Middle frontal gyrus (tissue), 1 donor: ENCODE data around the gene ITPRIP.

Experiments used
- DNase-seq: peaks from one replicate; pipeline ENCODE4 v3.0.0-alpha.2; 2015; ENCODE audit warnings: low spot score; ENCODE audit errors: extremely low spot score

The ITPRIP gene

DNA sequence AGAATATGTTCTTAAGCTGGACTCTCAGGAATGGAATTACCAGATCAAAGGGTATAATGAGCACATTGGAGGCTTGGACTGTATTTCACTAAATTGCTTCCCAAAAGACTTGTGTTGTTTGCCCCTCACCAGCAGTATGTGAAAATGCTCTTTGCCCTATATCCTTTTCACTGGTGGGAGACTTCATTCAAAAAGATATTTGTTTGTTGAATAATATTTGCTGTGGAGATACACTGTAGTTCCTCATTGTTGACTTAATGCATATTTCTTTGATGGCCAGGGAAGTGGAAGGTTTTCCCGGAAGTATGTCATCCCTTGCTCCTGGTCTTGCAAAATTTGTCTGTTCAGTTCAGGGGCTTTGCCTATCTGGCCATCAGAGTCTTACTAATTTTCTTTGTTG lies 49.9 kb downstream of the ITPRIP start:
- DNase-seq = no peak

DNA sequence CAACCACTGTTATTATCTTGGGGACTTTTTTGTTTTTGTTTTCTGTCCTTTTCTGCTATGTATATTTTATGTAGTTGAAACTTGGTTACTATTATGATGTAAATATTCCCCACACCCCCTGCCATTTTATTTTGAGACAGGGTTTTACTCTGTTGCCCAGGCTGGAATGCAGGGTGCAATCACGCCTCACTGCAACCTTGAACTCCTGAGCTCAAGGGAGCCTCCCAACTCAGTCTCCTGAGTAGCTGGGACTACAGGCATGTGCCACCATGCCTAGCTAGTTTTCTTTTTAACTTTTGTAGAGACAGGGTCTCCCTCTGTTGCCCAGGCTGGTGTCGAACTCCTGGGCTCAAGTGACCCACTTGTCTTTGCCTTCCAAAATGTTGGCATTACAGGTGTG lies 51.3 kb downstream of the ITPRIP start:
- DNase-seq = no peak

DNA sequence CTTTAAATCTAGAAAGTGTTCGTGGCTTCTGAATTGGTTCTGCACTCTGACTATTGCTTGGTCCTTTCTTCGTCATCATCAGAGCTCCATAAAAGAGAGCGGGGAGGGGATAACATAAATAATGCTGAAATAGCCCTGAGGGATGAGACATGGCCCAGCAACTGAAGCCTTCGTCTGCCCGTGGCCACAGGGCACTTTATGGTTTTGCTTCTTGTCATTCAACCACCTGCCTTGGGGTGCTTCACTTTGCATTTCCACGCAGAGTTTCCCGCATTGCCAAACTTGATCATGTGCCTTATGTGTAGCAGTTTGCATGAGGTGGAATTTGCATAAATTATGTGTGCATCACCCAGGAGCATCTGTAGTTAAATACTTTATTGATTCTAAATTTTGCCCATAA lies 53.4 kb downstream of the ITPRIP start:
- no peak for DNase-seq

DNA sequence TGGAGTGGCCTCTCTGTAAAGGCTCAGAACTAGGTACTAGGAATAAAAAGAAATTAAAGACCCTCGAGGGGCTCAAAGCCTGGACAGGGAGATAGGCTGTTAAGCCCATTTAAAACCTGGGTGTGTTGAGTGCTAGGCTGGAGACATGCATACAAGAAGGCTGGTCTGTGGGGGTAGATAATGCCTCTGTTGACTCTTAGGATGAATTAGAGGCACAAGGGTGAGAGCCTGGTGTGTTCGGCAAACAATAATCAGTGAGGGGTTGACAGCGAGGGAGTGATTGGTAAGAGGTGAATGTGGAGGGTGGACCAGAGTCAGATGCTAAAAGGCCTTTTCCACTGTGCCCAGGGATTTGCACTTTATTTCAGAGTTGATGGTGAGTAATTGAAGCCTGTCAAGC lies 56.6 kb downstream of the ITPRIP start:
- no peak for DNase-seq

DNA sequence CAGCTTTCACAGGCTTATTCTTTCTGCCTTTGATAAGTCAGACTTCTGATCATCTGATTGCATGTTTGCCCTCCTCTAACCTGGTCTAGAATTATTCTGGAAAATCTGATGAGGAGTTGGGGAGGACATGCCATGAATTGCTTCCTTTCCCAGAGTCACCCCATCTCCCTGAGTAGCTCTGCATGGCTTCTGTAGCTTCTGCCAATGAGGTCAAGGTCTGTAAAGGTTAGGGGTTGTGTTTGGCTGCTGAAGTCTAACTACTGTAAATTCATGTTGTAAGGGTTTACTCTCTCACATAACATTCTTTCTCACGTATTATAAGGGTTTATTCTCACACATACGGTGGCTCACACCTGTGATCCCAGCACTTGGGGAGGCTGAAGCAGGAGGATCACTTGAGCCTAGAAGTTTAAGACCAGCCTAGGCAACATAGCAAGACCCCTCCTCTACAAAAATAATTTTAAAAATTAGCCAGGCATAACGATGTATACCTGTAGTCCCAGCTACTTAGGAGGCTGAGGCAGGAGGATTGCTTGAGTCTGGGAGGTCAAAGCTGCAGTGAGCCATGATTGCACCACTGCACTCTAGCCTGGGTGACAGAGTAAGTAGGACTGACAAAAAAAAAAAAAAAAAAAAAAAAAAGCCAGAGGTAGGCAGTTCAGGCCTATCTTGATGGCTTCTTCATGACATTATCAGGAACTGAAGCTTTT lies 58.6 kb downstream of the ITPRIP start:
- DNase-seq = no peak

DNA sequence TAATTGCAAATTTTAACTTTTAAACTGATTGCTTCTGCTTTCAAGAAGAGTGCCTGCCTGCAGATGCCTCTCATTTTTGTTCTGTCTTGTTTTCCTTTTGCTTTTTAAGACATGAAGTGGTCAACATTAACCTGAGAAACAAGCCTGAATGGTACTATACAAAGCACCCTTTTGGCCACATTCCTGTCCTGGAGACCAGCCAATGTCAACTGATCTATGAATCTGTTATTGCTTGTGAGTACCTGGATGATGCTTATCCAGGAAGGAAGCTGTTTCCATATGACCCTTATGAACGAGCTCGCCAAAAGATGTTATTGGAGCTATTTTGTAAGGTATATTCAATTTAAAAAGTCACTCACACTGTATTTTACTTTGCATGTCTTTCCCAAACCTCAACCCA lies 60.5 kb downstream of the ITPRIP start:
- no peak for DNase-seq

DNA sequence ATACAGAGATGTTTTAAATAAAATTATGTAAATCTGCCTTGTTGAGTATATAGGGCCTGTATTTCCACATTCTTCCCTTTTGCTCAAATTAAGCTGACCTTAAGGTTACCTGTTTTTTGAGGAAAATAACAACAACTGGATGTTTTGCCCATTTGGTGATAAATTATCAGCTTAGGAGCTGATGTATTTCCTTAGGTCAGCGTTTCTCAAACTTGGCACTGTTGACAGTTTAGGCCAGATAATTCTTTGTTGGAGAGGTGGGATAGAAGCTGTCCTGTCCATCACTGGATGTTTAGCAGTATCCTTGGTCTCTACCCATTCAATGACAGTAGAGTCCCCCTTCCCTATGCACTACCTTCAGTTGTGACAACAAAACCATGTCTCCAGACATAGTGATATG lies 62.1 kb downstream of the ITPRIP start:
- no peak for DNase-seq

DNA sequence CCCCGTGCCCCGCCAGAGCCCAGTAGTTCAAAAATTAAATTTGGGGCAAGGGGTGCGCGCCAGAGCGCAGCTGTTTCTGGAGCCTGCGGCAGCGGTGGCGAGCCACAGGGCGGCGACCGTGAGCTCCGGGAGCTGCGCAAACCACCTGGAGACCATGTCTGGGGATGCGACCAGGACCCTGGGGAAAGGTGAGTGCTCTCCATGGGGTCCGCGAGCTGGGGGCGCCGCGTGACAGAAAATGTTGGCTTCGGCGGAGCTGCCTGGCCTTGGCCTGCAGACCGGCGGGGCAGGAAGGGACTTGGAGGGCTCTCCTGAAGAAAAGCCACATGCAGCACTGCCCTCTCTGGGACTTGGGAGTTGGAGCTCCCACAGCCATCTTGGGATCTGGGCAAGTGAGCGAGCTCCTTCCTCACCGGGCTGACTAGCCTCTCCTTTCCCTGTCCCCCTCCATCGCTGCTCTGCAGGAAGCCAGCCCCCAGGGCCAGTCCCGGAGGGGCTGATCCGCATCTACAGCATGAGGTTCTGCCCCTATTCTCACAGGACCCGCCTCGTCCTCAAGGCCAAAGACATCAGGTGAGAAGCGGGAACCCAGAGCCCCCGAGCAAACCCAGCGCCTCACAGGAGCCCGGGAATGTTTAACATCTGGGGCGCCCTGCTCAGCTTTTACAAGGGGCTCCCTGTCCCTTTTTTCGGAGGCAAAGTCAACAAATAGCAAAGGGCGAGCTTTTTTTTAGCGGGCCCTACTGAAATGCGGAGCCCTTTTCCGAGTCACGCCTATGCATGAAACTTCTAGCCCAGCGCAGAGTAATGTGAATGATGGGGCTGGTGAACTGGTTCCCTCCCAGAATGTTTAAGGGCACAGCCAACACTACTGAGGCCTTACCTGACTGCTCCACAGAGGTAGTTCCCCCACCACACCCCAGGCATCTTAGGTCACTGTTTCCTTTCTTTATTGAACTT lies 63.2 kb downstream of the ITPRIP start:
- DNase-seq = no peak

DNA sequence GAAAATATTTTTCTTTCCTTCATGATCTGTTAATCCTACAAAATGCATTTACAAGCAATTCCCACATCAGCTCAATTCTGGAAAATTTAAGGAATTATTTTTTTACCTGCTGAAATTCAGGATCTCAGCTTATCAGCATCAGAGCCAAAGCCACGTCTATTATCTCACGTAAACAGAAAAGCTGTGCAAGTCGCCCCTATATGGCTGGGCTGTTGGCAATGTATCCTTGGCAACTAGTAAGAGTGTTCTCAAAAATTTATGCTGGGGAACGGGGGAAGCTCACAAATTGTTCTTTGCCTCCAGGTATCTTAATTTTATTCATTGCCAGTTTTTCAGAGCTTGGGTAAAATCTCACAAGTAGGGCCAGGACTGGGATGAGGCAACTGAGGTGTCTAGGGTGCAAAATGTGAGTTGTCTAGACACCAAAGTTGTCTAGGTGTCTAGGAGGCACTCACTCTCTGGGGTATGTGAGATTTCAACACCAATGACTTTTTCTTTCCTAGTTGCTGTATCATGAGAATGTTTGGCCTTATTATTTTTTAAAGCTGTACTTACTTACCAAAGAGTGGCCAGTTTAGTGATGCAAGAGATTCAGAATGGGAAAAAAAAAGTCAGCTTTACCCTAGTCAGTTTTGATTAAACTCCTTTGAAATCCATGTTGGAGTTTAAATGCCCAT lies 64.2 kb downstream of the ITPRIP start:
- no peak for DNase-seq

DNA sequence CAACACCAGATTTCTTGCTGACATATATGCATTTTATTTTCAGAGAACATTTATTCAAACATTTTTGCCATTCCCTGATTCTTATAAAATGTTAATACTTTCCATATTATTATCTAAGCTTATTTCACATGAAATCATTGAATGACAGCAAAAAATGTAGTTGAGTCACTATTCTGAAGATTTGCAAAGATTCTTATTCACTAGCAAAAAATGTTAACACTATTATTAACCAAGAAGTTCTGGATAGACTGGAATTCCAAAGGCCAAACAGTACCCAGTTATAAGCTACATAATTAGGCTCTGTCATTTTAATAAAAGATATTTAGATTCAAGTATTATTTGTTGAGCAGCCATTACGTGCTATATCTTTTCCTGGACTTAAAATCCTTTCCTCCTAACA lies 65.0 kb downstream of the ITPRIP start:
- no peak for DNase-seq

DNA sequence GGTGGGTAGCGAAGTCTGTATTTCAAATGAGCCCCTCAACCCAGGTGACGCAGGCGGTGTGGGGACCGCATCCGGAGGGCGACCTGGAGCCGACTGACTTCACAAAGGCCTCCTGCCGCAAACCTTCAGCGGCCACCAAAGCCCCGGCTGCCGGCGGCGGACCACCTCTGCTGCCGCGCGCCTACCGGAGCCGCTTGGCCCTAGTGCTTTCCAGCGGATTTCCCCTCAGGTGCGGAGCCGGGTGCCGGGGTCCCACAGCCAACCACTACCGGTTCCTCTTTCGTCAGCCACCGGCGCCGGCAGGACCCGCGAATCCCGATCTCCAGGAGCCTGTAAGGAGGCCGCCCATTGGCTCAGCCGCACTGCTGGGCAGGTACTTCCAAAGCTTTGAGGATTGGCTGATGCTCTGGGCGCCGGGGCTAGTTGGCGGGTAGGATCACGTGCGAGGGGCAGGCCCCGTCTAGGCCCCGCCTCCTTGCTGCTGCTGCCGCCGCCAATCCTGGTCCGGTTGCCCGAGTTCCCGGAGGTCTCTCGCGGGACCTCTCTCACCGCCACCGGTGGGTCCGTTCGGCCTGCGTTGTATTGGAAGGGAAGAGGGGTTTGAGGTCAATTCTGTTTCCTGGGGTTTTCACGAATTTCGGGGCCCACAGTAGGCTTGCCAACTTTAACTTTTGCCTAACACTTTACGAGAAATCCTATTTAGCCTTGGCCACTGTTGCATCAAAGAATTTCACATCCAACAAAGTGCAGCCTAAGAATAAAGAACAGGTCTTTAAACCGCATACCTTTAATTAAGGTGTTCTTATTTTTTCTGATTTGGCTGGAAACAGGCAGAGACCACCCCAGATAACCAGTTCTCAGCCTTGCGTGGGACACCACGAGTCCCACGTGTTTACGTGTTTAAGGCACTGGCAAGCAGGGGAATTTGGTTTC lies 69.3 kb downstream of the ITPRIP start, which contains the start of gene GSTO2:
Gene GSTO2 (plus strand): TSS at position 472 of the 933 bp plus-strand sequence. CDS start 5,732 bp downstream, outside the sequence.
- peak; percentile 95 for DNase-seq

DNA sequence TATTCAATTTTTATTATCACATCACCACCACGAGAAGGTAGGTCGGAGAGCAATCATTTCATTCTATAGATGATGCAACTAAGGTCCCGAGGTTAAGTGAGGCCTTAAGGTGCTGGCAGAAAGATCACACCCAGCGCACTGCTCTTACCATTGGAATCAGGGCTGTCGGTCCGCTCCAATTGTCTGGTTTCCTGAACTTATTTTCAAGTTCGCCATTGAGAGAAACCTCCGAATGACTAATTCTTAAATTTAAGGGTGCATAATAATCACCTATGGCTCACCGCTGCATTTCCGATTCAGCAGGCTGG lies 69.9 kb downstream of the ITPRIP start:
- no peak for DNase-seq

DNA sequence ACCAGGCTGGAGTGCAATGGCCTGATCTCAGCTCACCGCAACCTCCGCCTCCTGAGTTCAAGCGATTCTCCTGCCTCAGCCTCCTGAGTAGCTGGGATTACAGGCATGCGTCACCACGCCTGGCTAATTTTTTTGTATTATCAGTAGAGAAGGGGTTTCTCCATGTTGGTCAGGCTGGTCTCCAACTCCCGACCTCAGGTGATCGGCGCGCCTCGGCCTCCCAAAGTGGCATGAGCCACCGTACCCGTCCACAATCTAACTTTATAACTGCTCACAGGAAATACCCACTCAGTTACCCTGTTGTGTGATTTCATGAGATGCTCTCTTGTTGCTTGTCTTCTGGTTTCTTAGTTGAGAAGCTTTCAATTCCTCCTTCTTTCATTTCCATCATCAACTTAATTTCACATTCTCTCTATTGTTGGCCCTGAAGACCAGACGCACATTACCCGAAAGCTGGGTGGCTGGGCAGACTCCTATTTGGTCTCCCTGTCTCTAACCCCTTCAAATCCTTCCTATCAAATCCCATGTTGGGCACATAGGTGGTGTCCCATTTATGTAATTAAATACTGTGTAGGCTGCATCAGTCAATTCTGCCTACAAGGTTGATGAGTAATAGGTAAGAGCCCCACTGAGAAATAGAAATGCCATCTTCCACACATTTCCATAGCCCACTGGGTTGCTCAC lies 70.4 kb downstream of the ITPRIP start:
- DNase-seq = no peak

DNA sequence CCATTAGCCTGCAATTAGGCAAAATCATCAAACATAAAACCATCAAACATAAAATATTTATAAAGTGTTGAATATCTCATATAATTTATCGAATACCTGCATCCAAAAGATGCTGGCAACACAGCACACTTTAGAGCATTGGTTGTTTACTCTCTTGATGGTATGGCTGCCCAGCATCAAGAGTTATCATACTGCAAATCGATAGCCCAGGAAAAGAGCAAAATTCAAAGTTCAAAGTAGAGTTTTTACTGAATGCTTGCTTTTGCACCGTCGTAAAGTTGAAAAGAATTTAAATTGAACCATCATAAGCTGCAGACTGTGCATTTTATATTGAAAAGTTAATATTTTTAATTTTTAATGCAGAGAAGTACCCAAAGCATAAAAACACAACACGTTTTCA lies 73.5 kb downstream of the ITPRIP start:
- no peak for DNase-seq

DNA sequence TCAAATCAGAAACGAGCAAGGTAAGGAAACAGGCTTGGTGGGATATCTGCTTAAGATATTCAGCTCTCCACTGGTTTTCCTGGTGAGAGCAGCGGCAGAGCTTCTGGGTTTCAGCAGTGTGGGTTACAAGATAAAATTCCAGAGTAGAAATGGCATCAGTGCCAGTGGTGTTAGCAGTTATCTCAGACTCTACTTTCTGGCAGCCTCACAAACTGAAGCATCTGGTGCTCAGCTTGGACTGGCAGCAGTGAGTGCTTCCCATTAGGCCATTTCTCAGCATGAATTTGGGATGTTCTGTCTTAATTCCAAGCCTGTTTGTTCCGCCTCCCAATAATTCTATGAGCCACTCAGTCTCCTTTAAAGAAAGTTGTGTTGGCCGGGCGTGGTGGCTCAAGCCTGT lies 76.2 kb downstream of the ITPRIP start:
- DNase-seq = no peak

DNA sequence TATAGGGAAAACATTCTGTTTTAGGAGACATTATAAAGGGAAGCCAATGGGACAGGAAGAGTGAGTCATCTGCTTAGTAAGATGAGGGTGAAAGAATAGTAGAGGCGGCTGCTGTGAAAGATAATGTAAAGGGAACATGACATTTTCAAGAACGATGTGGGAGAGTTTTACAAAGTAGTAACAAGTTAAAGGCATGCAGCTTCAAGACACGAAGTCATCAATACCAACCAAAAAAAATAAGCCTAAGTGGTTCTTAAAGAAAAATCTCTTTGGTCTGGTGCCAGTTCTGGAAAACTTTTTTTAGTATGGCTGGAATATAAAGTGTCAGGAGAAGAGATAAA lies 77.5 kb downstream of the ITPRIP start:
- no peak for DNase-seq

DNA sequence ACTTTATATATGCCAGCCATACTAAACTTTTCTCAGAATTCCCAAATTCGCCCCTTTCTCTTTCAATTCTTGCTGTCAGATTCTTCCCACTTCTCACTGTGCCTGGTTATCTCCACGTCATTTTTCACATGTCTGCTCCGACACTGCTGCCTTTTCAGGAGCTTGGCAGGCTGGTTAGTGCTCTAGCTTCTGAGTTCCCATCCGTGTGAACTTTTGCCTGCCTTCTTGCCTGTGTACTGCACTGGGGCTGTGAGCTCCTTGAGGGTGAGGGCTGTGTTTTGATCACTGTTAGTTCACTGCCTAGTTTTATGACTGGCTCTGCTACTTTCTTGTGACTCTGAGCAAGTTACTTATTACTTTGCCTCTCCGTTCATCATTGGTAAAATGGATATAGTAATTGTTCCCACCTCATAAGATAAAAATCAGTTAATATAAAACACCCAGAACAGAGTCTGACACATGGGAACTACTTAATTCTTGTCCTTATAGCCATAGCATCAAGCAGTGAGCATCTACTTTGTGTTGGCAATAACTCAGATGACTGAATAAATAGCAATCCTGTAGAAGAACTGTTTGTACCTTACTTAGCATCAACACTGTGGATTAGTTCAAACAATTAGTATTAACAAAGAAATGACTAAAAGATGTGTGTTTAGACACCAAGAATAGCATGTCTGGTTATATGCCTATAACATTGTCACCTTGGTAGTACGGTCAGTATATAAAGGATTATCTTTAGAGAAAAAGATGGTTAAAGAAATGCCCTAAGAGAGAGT lies 78.1 kb downstream of the ITPRIP start:
- DNase-seq = no peak
